B cell (primary cell): Measurements from ENCODE around the gene WDR18. TPM values are rescaled to one million over a fixed set of nuclear protein-coding genes. Genes with fewer than 3 reads are reported as not detected.
"Not testable (repeated sequence)": the region's sequence is repeated elsewhere in the genome, so short reads cannot be mapped to it uniquely, and the experiment has no call there.

Experiments used
- ATAC-seq: fragments of 200-7000 bp; cut with Tn5 transposase; one replicate; pipeline ENCODE4 v1.10.0; 2021; ENCODE audit warnings: low read depth, mild to moderate bottlenecking, moderate number of reproducible peaks, moderate library complexity
- CTCF ChIA-PET: fragments of 350-600 bp; sonication (Branson Sonifier 250); formaldehyde crosslinking; loops from one replicate; lab custom pipeline; 2021; ENCODE audit warnings: antibody characterized with exemption, inconsistent platforms; lab: Charles Lee
- POLR2A ChIA-PET: fragments of 350-600 bp; sonication (Branson Sonifier 250); formaldehyde crosslinking; loops from one replicate; lab custom pipeline; 2021; ENCODE audit warnings: antibody characterized with exemption; lab: Charles Lee
- DNase-seq: peaks from one replicate; pipeline ENCODE4 v3.0.0; 2013
- H2AFZ ChIP-seq: 2 replicates; pipeline ENCODE4 v1.6.1; 2012; ENCODE audit warnings: mild to moderate bottlenecking, low read depth, low read length; ENCODE audit not compliant: insufficient read depth, poor library complexity, severe bottlenecking
- H3K27ac ChIP-seq, 2 donors: 1 replicate in 1 of 2; 2 replicates in 1 of 2; pipeline ENCODE4 v1.5.1; 2012 to 2013; ENCODE audit warnings: low read length in 2 of 2, mild to moderate bottlenecking in 2 of 2, moderate library complexity in 1 of 2
- H3K27me3 ChIP-seq, 4 experiments: fragments of 200-600 bp in 1 of 4; sonication (generic) in 1 of 4; replicated peaks in 1 of 4; 1 replicate in 2 of 4; 2 replicates in 2 of 4; pipeline versions ENCODE4 v1.6.1 to v1.7.0; 2013 to 2016; ENCODE audit warnings: low read length in 3 of 4, mild to moderate bottlenecking in 2 of 4, mixed read lengths in 1 of 4, moderate library complexity in 1 of 4; ENCODE audit not compliant: insufficient read depth in 4 of 4, control insufficient read depth in 3 of 4; ENCODE audit errors: control extremely low read depth in 1 of 4
- H3K36me3 ChIP-seq, 2 experiments: replicated peaks in 1 of 2; 1 replicate in 1 of 2; 2 replicates in 1 of 2; pipeline versions ENCODE4 v1.6.1 to v1.7.1; 2013; ENCODE audit warnings: low read length in 1 of 2; ENCODE audit not compliant: insufficient read depth in 2 of 2, control insufficient read depth in 1 of 2; ENCODE audit errors: control extremely low read depth in 1 of 2, extremely low read depth in 1 of 2
- H3K4me1 ChIP-seq, 2 donors: fragments of 200-600 bp in 1 of 2; sonication (generic) in 1 of 2; 1 replicate in 1 of 2; 2 replicates in 1 of 2; pipeline versions ENCODE4 v1.5.1 to v1.6.1; 2013 to 2017; ENCODE audit warnings: low read length in 2 of 2; ENCODE audit not compliant: control insufficient read depth in 2 of 2, insufficient read depth in 2 of 2
- H3K4me2 ChIP-seq: replicated peaks from 2 replicates; pipeline ENCODE3; 2012; ENCODE audit warnings: mild to moderate bottlenecking, low read depth, low read length; ENCODE audit not compliant: poor library complexity, severe bottlenecking
- H3K4me3 ChIP-seq, 5 experiments: fragments of 200-600 bp in 1 of 5; sonication (generic) in 1 of 5; 1 replicate in 3 of 5; 2 replicates in 2 of 5; pipeline versions ENCODE4 v1.5.1 to v1.7.0; 2011 to 2016; ENCODE audit warnings: low read length in 4 of 5, mild to moderate bottlenecking in 4 of 5, low read depth in 2 of 5, control low read depth in 1 of 5, moderate library complexity in 1 of 5; ENCODE audit not compliant: insufficient read depth in 1 of 5; ENCODE audit errors: control extremely low read depth in 1 of 5, extremely low read depth in 1 of 5
- H3K79me2 ChIP-seq: fragments of 200-600 bp; sonication (generic); one replicate; pipeline ENCODE4 v1.6.0; 2016; ENCODE audit warnings: low read length; ENCODE audit not compliant: control insufficient read depth, insufficient read depth
- H3K9ac ChIP-seq: fragments of 200-600 bp; sonication (generic); 2 replicates; pipeline ENCODE4 v1.6.1; 2017; ENCODE audit warnings: mild to moderate bottlenecking, low read length, moderate library complexity
- H3K9me3 ChIP-seq, 3 donors: one replicate each; pipeline versions ENCODE4 v1.6.1 to v1.7.1; 2013; ENCODE audit warnings: low read length in 2 of 3; ENCODE audit not compliant: control insufficient read depth in 2 of 3, insufficient read depth in 1 of 3; ENCODE audit errors: control extremely low read depth in 1 of 3
- H4K20me1 ChIP-seq: 2 replicates; pipeline ENCODE4 v1.6.0; 2012; ENCODE audit warnings: mild to moderate bottlenecking, low read length; ENCODE audit not compliant: insufficient read depth, control insufficient read depth, poor library complexity, severe bottlenecking
- H3K27ac Mint-ChIP-seq: one replicate; pipeline ENCODE4 v1.8.0; 2021; ENCODE audit warnings: mixed read lengths
- H3K27me3 Mint-ChIP-seq: one replicate; pipeline ENCODE4 v1.8.0; 2021; ENCODE audit warnings: mixed read lengths
- H3K4me1 Mint-ChIP-seq: one replicate; pipeline ENCODE4 v1.8.0; 2021; ENCODE audit warnings: mixed read lengths
- H3K4me3 Mint-ChIP-seq: one replicate; pipeline ENCODE4 v1.8.0; 2021; ENCODE audit warnings: mixed read lengths
- H3K9me3 Mint-ChIP-seq: one replicate; pipeline ENCODE4 v1.8.0; 2022; ENCODE audit warnings: mixed read lengths; ENCODE audit not compliant: insufficient read depth
- CTCF ChIP-seq: fragments of 200-600 bp; IDR thresholded peaks from one replicate; pipeline ENCODE4 v1.8.0; 2022; ENCODE audit warnings: antibody characterized with exemption, mild to moderate bottlenecking
- EZH2 ChIP-seq: IDR thresholded peaks from 2 replicates; pipeline ENCODE4 v1.6.1; 2012; ENCODE audit warnings: borderline replicate concordance, low read depth, mild to moderate bottlenecking, moderate library complexity, low read length; ENCODE audit not compliant: insufficient read depth, poor library complexity, severe bottlenecking
- WGBS: methylation state at CpG from one replicate; pipeline ENCODE4 v1.1.5; 2013; ENCODE audit warnings: missing lambda C conversion rate; ENCODE audit not compliant: insufficient coverage; 5-methylcytosine and 5-hydroxymethylcytosine counted together
- intact Hi-C: fragments of 100-400 bp; cut with micrococcal nuclease; formaldehyde crosslinking; loops from one replicate; pipeline ENCODE4 v1.10.0; 2022
- polyA plus RNA-seq: library from polyadenylated mRNA; depleted of rRNA; stranded (reverse); fragments of >200 nt; gene quantifications from 2 replicates; pipeline ENCODE4 v1.2.3, GENCODE V29; 2012
- total RNA-seq, 2 donors: library from RNA; stranded (reverse); fragments of 120-200 nt in 1 of 2; gene quantifications; 1 replicate in 1 of 2; 2 replicates in 1 of 2; pipeline versions ENCODE4 v1.2.3 to v1.2.4, GENCODE V29; 2013 to 2022

The WDR18 gene
- total and polyA plus RNA-seq, 2 donors (not counting 1 experiment from before 2014, with no cell fraction given), result 48.5 to 60.5 TPM

- Histone ChIP-seq H3K4me2 (peak within 1 kb of the TSS; percentile 99), H4K20me1 (peaks cover 47% of the 10 kb centered on the region), H2AFZ (peak within 1 kb of the TSS; percentile 56), H3K27ac (peak within 1 kb of the TSS; percentile 98 to 99), H3K27me3 (no peaks in the 10 kb centered on the region), H3K79me2 (peaks cover 52% of the 10 kb centered on the region), H3K9me3 (no peaks in the 10 kb centered on the region), H3K9ac (peak within 1 kb of the TSS; percentile 95), H3K4me3 (peak within 1 kb of the TSS; percentile 62 to 94 (median 87)), H3K4me1 (peaks cover 42 to 60% of the 10 kb centered on the region in 2 donors), H3K36me3 (peaks cover 0 to 5% of the 10 kb centered on the region in 2 experiments)
- no peaks in the 10 kb centered on the region for H3K27me3 Mint-ChIP-seq
- no peaks in the 10 kb centered on the region for H3K9me3 Mint-ChIP-seq
- H3K4me3 Mint-ChIP-seq, result peak within 1 kb of the TSS; percentile 89
- TF ChIP-seq EZH2, result no peak
- TF ChIP-seq CTCF, result no peak
- intact Hi-C loops, result loop anchor here (1.0 to 10.0 kb wide), 7 partner anchors 19 to 224 kb away; partner anchors contain the start of genes ABCA7, ATP5F1D, MIDN and POLR2E
- ATAC-seq, result peak; percentile 87
- ChIA-PET POLR2A (interaction anchor here (0.5 to 2.0 kb wide), 12 partner anchors 17 to 1065 kb away, joined by 3 to 12 read pairs (median 4); partner anchors contain the start of genes ABCA7 and ARHGAP45), CTCF (interaction anchor here (0.7 to 2.9 kb wide), 4 partner anchors 17 to 46 kb away, joined by 3 to 20 read pairs (median 5); partner anchors contain the start of genes ARHGAP45 and WDR18)
- WGBS, result under 1% methylated on average over 60 of the region's 68 CpGs
- peak; percentile 99 for DNase-seq
- H3K27ac Mint-ChIP-seq, result peak within 1 kb of the TSS; percentile 100
- peaks cover 45% of the 10 kb centered on the region for H3K4me1 Mint-ChIP-seq
Measured at GRCh38 chr19:1020868-1021425, 36.8 kb downstream of the WDR18 start, which contains the start of gene TMEM259. TSS of gene TMEM259 (minus strand) at chr19:1021123. CDS start at chr19:1020996, 127 bp downstream.

GRCh38 chr19:1023883-1024188 is 39.7 kb downstream of the WDR18 start:
- POLR2A ChIA-PET, H3K9me3 ChIP-seq, H3K4me2 ChIP-seq, ATAC-seq, H3K9me3 Mint-ChIP-seq, H2AFZ ChIP-seq, H3K9ac ChIP-seq, DNase-seq, H3K36me3 ChIP-seq, H3K4me3 ChIP-seq, H3K27me3 Mint-ChIP-seq, H3K27me3 ChIP-seq, H3K4me3 Mint-ChIP-seq, H3K27ac ChIP-seq: not testable (repeated sequence)
- intact Hi-C loops, result loop anchor here (10.0 kb wide), 1 partner anchor 221 kb away; the partner anchor contains the start of genes ATP5F1D and MIDN
- peak overlapping the region; percentile 37 for H3K27ac Mint-ChIP-seq
- H3K79me2 ChIP-seq, result peaks cover 52% of the 10 kb centered on the region
- H3K4me1 ChIP-seq, result peaks cover 18 to 38% of the 10 kb centered on the region in 2 donors
- peaks cover 32% of the 10 kb centered on the region for H3K4me1 Mint-ChIP-seq
- 97% methylated on average over 4 of the region's 5 CpGs for WGBS
- CTCF ChIA-PET, result interaction anchor here (1.1 to 2.9 kb wide), 7 partner anchors 14 to 82 kb away, joined by 3 to 20 read pairs (median 3); partner anchors contain the start of gene WDR18
- H4K20me1 ChIP-seq, result peaks cover 42% of the 10 kb centered on the region

GRCh38 chr19:1025080-1025479 is 40.9 kb downstream of the WDR18 start:
- DNase-seq, H3K9me3 ChIP-seq, H2AFZ ChIP-seq, H3K4me2 ChIP-seq, H3K27ac ChIP-seq, H3K4me3 ChIP-seq, H3K27me3 Mint-ChIP-seq, H3K36me3 ChIP-seq, H3K9me3 Mint-ChIP-seq, H3K9ac ChIP-seq, ATAC-seq, H3K27me3 ChIP-seq: not testable (repeated sequence)
- intact Hi-C loops, result loop anchor here (10.0 kb wide), 1 partner anchor 220 kb away; the partner anchor contains the start of genes ATP5F1D and MIDN
- Histone ChIP-seq H3K4me1 (peaks cover 14 to 38% of the 10 kb centered on the region in 2 donors), H3K79me2 (peaks cover 49% of the 10 kb centered on the region), H4K20me1 (peaks cover 40% of the 10 kb centered on the region)
- ChIA-PET CTCF (interaction anchor here (1.2 to 2.4 kb wide), 5 partner anchors 16 to 65 kb away, joined by 3 to 11 read pairs (median 4); partner anchors contain the start of gene ARHGAP45), POLR2A (interaction anchor here (0.7 to 6.9 kb wide), 4 partner anchors 14 to 106 kb away, joined by 3 to 91 read pairs (median 18); partner anchors contain the start of gene ABCA7)
- Mint-ChIP-seq H3K4me3 (peak overlapping the region; percentile 35), H3K4me1 (peaks cover 27% of the 10 kb centered on the region), H3K27ac (peak overlapping the region; percentile 35)
- WGBS, result no CpG with 5 or more reads among the region's 6 CpGs
